PC-3 (cell line): ENCODE results near the gene JPH4. TPM values are rescaled to one million over a fixed set of nuclear protein-coding genes. Genes with fewer than 3 reads are reported as not detected.

Experiments
- ATAC-seq: fragments of 200-7000 bp; cut with Tn5 transposase; 2 replicates; pipeline ENCODE4 v1.9.1; 2020; ENCODE audit warnings: mild to moderate bottlenecking, moderate library complexity
- BruUV-seq: library from RNA; stranded (reverse); fragments of 400-500 nt; replicated peaks from 2 replicates; lab custom pipeline; 2021; lab: Mats Ljungman, UMichigan
- CTCF ChIA-PET: fragments of 300-600 bp; sonication (Branson Sonifier 250); formaldehyde crosslinking; loops from one replicate; lab custom pipeline; 2022; ENCODE audit warnings: antibody characterized with exemption; lab: Charles Lee
- POLR2A ChIA-PET: fragments of 300-600 bp; sonication (Branson Sonifier 250); formaldehyde crosslinking; loops from one replicate; lab custom pipeline; 2022; ENCODE audit warnings: antibody characterized with exemption; ENCODE audit not compliant: unreplicated experiment; lab: Charles Lee
- DNase-seq: peaks from one replicate; pipeline ENCODE4 v3.0.0-alpha.2; 2015
- H2AFZ ChIP-seq: fragments of 300-600 bp; sonication (generic); 2 replicates; pipeline ENCODE4 v1.6.0; 2016; ENCODE audit warnings: antibody characterized with exemption, low read length
- H3F3A ChIP-seq: fragments of 300-600 bp; sonication (generic); one replicate; pipeline ENCODE4 v1.6.0; 2017; ENCODE audit warnings: antibody characterized with exemption, low read length, control low read depth, mild to moderate bottlenecking; ENCODE audit not compliant: unreplicated experiment
- H3K27ac ChIP-seq: fragments of 300-600 bp; sonication (generic); 2 replicates; pipeline ENCODE4 v1.5.1; 2016; ENCODE audit warnings: mild to moderate bottlenecking, low read length
- H3K27me3 ChIP-seq: fragments of 300-600 bp; sonication (generic); 2 replicates; pipeline ENCODE4 v1.6.1; 2016; ENCODE audit warnings: low read length, mixed read lengths
- H3K36me3 ChIP-seq: fragments of 300-600 bp; sonication (generic); 2 replicates; pipeline ENCODE4 v1.6.1; 2016; ENCODE audit warnings: low read depth, mixed run types, low read length, mixed read lengths
- H3K4me1 ChIP-seq: fragments of 300-600 bp; sonication (generic); 2 replicates; pipeline ENCODE4 v1.5.1; 2016; ENCODE audit warnings: low read length; ENCODE audit not compliant: insufficient read depth
- H3K4me2 ChIP-seq: fragments of 300-600 bp; sonication (generic); 2 replicates; pipeline ENCODE4 v1.6.0; 2016; ENCODE audit warnings: low read length
- H3K4me3 ChIP-seq: fragments of 300-600 bp; sonication (generic); 2 replicates; pipeline ENCODE4 v1.5.1; 2016; ENCODE audit warnings: mild to moderate bottlenecking, low read length, mixed read lengths
- H3K79me2 ChIP-seq: fragments of 300-600 bp; sonication (generic); 2 replicates; pipeline ENCODE4 v1.6.1; 2017; ENCODE audit warnings: low read length, mixed read lengths
- H3K9ac ChIP-seq: fragments of 300-600 bp; sonication (generic); 2 replicates; pipeline ENCODE4 v1.6.0; 2016; ENCODE audit warnings: mild to moderate bottlenecking, low read length
- H3K9me2 ChIP-seq: fragments of 300-600 bp; sonication (generic); replicated peaks from 2 replicates; pipeline ENCODE4 v1.6.1; 2016; ENCODE audit warnings: mixed run types, low read length, mixed read lengths
- H3K9me3 ChIP-seq: fragments of 300-600 bp; sonication (generic); 2 replicates; pipeline ENCODE4 v1.6.1; 2016; ENCODE audit warnings: low read length, mixed read lengths
- H4K20me1 ChIP-seq: fragments of 300-600 bp; sonication (generic); 2 replicates; pipeline ENCODE4 v1.6.1; 2016; ENCODE audit warnings: low read length, mixed read lengths
- EZH2 ChIP-seq: fragments of 300-600 bp; sonication (generic); IDR thresholded peaks from one replicate; pipeline ENCODE4 v1.6.1; 2017; ENCODE audit warnings: antibody characterized with exemption, mild to moderate bottlenecking, low read length; ENCODE audit not compliant: unreplicated experiment
- EZH2phosphoT487 ChIP-seq: fragments of 300-600 bp; sonication (generic); IDR thresholded peaks from 2 replicates; pipeline ENCODE4 v1.6.1; 2018; ENCODE audit warnings: mild to moderate bottlenecking, antibody characterized with exemption, low read length, borderline replicate concordance
- intact Hi-C: fragments of 100-400 bp; cut with micrococcal nuclease; formaldehyde crosslinking; loops from 2 replicates; pipeline ENCODE4 v1.9.0; 2023
- total RNA-seq: library from RNA; depleted of rRNA; stranded (reverse); fragments of >200 nt; gene quantifications from 2 replicates; pipeline ENCODE4 v1.2.3, GENCODE V29; 2014
- TF ChIP-seq, protein P1 (sequence below): fragments of 300-600 bp; sonication (generic); conservative IDR thresholded peaks from 2 replicates; pipeline ENCODE4 v1.5.1; 2017; ENCODE audit warnings: antibody characterized with exemption, low read depth, mild to moderate bottlenecking, low read length

The JPH4 gene
- total RNA-seq, 1 experiment from 2014 or later, result not detected

DNA sequence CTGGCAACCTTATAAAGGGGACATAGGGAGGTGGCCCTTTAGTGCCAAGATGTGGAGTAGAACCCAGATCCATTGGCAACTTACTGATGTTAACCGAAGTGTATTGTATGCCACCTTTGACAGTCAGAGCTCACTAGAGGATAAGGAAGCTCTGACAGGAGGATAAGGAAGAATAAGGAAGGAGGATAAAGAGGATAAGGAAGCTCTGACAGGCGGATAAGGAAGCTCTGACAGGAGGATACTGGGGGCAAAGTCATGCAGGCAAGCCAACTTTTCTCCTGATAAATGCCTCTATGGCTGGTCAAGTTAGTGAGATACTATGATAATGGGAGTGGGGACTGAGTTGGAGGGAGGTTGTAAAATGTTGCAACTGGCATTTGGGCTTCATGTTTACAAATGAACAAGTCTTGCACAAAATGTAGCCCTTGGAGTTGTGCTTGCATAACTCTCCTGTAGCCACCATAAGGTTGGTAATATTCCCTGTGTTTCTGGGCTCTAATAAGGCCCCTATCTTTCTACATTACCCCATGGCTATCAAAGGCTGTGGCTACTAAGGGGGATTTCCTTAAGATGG, 39.9 kb upstream of the JPH4 start:
- Histone ChIP-seq H4K20me1 (no peaks in the 10 kb centered on the region), H3K9ac (no peak overlapping the region), H3K27me3 (peaks cover 15% of the 10 kb centered on the region), H3K27ac (no peak overlapping the region), H3K9me3 (no peaks in the 10 kb centered on the region), H3K79me2 (no peaks in the 10 kb centered on the region), H3K4me3 (no peak overlapping the region), H3F3A (no peaks in the 10 kb centered on the region), H3K36me3 (no peaks in the 10 kb centered on the region), H3K4me1 (no peaks in the 10 kb centered on the region), H3K4me2 (no peak overlapping the region), H2AFZ (no peak overlapping the region), H3K9me2 (no peaks in the 10 kb centered on the region)
- ATAC-seq, result no peak
- ChIA-PET POLR2A (no interaction called here), CTCF (no interaction called here)
- BruUV-seq, result no TSS peak
- DNase-seq, result no peak
- TF ChIP-seq EZH2 (no peak), EZH2phosphoT487 (no peak)
- TF ChIP-seq, protein P1, sequence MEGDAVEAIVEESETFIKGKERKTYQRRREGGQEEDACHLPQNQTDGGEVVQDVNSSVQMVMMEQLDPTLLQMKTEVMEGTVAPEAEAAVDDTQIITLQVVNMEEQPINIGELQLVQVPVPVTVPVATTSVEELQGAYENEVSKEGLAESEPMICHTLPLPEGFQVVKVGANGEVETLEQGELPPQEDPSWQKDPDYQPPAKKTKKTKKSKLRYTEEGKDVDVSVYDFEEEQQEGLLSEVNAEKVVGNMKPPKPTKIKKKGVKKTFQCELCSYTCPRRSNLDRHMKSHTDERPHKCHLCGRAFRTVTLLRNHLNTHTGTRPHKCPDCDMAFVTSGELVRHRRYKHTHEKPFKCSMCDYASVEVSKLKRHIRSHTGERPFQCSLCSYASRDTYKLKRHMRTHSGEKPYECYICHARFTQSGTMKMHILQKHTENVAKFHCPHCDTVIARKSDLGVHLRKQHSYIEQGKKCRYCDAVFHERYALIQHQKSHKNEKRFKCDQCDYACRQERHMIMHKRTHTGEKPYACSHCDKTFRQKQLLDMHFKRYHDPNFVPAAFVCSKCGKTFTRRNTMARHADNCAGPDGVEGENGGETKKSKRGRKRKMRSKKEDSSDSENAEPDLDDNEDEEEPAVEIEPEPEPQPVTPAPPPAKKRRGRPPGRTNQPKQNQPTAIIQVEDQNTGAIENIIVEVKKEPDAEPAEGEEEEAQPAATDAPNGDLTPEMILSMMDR, result no peak
- intact Hi-C loops, result no loop called here

DNA sequence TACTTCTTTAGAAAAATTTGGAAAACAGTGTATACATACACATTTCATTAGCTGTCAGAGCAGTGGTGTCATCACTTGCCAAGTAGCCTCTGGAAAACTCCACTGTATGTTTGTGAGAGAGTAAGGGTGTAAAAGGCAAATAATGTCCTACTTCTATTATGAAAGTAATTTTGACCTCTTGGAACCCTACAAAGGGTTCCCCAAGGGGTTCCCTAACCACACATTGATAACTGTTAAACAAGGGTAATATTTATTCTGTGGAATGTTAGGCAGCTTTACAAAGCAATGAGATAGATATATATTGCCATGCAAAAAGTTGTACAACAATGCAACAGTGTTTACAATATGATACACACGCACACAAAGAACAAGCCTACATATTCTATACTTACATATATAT, 38.9 kb upstream of the JPH4 start:
- H3K36me3 ChIP-seq, result no peaks in the 10 kb centered on the region
- ChIA-PET CTCF (no interaction called here), POLR2A (no interaction called here)
- no peak overlapping the region for H3K27ac ChIP-seq
- BruUV-seq, result no TSS peak
- no peaks in the 10 kb centered on the region for H3F3A ChIP-seq
- DNase-seq (no peak), ATAC-seq (no peak)
- H3K4me2 ChIP-seq, result no peak overlapping the region
- H3K9ac ChIP-seq, result no peak overlapping the region
- intact Hi-C loops, result no loop called here
- no peak for TF ChIP-seq EZH2
- TF ChIP-seq, protein P1, result no peak
- TF ChIP-seq EZH2phosphoT487, result no peak
- H3K9me3 ChIP-seq, result no peaks in the 10 kb centered on the region
- no peaks in the 10 kb centered on the region for H3K4me1 ChIP-seq
- no peaks in the 10 kb centered on the region for H3K9me2 ChIP-seq
- H3K27me3 ChIP-seq, result peaks cover 15% of the 10 kb centered on the region
- H3K79me2 ChIP-seq, result no peaks in the 10 kb centered on the region
- no peak overlapping the region for H3K4me3 ChIP-seq
- no peaks in the 10 kb centered on the region for H4K20me1 ChIP-seq
- no peak overlapping the region for H2AFZ ChIP-seq

DNA sequence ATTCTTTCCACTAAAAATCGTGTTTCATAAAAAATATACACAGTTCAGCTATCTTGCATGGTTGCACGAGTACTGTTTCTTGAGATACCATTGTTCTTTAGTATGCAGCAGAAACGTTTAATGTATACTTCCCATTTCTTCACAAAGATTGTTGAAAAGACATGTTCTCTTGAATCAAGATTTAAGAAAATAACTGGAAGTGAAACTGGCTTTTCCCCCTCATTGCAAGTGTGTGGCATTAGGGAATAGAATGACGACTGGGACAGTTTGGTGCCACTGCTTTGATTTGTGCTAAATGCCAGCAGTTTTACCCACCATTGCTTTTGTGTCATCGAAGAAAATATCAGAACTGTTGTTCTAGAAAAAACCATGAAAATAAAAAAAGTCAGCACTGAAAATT, 37.3 kb upstream of the JPH4 start:
- H2AFZ ChIP-seq, result no peak overlapping the region
- no peaks in the 10 kb centered on the region for H3K36me3 ChIP-seq
- H3K9me2 ChIP-seq, result no peaks in the 10 kb centered on the region
- TF ChIP-seq EZH2, result no peak
- no peak for TF ChIP-seq EZH2phosphoT487
- TF ChIP-seq, protein P1, result no peak
- POLR2A ChIA-PET, result no interaction called here
- CTCF ChIA-PET, result no interaction called here
- no peak for ATAC-seq
- H3K4me1 ChIP-seq, result peaks cover 5% of the 10 kb centered on the region
- intact Hi-C loops, result no loop called here
- DNase-seq, result no peak
- no peak overlapping the region for H3K4me2 ChIP-seq
- no peak overlapping the region for H3K4me3 ChIP-seq
- no peak overlapping the region for H3K9ac ChIP-seq
- BruUV-seq, result no TSS peak
- no peaks in the 10 kb centered on the region for H3K79me2 ChIP-seq
- H3K27ac ChIP-seq, result no peak overlapping the region
- H4K20me1 ChIP-seq, result no peaks in the 10 kb centered on the region
- H3F3A ChIP-seq, result no peaks in the 10 kb centered on the region
- H3K9me3 ChIP-seq, result no peaks in the 10 kb centered on the region
- peaks cover 23% of the 10 kb centered on the region for H3K27me3 ChIP-seq
